22Rv1 (cell line): ENCODE results near the gene TTLL5.

ENCODE experiments used
- ZFX ChIP-seq: fragments of 450-650 bp; IDR thresholded peaks from 2 replicates; pipeline ENCODE4 v1.6.1; 2017; ENCODE audit warnings: antibody characterized with exemption, borderline replicate concordance
- TF ChIP-seq, protein P1 (sequence below): fragments of 450-650 bp; IDR thresholded peaks from 2 replicates; pipeline ENCODE4 v1.5.1; 2017; ENCODE audit warnings: mild to moderate bottlenecking

DNA sequence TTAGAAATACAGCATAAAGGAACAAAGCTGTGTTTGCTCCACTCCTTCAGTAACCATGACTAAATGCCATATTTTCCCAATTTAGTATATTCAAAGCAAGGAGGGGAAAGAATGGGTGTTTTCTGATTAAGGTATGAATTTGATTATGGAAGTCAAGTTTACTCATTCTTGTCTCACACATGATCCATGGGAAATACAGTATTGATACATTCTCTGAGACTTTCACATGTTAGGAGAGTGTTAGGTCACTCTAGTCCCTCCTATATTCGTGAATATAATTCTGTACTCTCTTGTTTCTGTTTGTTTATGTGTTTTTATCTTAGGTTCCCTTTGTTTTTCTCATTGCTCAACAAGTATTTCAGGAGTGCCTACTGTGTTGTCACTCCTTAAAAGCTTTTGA lies 42.4 kb downstream of the TTLL5 start:
- TF ChIP-seq, protein P1, sequence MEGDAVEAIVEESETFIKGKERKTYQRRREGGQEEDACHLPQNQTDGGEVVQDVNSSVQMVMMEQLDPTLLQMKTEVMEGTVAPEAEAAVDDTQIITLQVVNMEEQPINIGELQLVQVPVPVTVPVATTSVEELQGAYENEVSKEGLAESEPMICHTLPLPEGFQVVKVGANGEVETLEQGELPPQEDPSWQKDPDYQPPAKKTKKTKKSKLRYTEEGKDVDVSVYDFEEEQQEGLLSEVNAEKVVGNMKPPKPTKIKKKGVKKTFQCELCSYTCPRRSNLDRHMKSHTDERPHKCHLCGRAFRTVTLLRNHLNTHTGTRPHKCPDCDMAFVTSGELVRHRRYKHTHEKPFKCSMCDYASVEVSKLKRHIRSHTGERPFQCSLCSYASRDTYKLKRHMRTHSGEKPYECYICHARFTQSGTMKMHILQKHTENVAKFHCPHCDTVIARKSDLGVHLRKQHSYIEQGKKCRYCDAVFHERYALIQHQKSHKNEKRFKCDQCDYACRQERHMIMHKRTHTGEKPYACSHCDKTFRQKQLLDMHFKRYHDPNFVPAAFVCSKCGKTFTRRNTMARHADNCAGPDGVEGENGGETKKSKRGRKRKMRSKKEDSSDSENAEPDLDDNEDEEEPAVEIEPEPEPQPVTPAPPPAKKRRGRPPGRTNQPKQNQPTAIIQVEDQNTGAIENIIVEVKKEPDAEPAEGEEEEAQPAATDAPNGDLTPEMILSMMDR, result no peak
- TF ChIP-seq ZFX, result no peak
